ENCODE results near the gene FRMD1. TPM values are rescaled to one million over a fixed set of nuclear protein-coding genes. Genes with fewer than 3 reads are reported as not detected.

The FRMD1 gene
- total RNA-seq, 1 donor from 2014 or later = 7.6 TPM

- DNase-seq (ENCODE audit: low spot score) = peak; percentile 20
Observed at GRCh38 chr6:168030218-168030746, 48.7 kb downstream of the FRMD1 start.

- DNase-seq (ENCODE audit: low spot score) = peak; percentile 75
Observed at GRCh38 chr6:168029459-168030217, 49.4 kb downstream of the FRMD1 start.

- DNase-seq (ENCODE audit: low spot score) = peak; percentile 18
Observed at GRCh38 chr6:168028181-168028580, 50.8 kb downstream of the FRMD1 start.

GRCh38 chr6:168027521-168027920 is 51.5 kb downstream of the FRMD1 start:
- peak; percentile 12 for DNase-seq (ENCODE audit: low spot score)

GRCh38 chr6:168026925-168027324 is 52.1 kb downstream of the FRMD1 start:
- peak; percentile 72 for DNase-seq (ENCODE audit: low spot score)

GRCh38 chr6:168025831-168026710 is 52.9 kb downstream of the FRMD1 start:
- DNase-seq (ENCODE audit: low spot score) = peak; percentile 73

GRCh38 chr6:168024951-168025510 is 54.0 kb downstream of the FRMD1 start:
- DNase-seq (ENCODE audit: low spot score) = peak; percentile 74

- no peak for DNase-seq (ENCODE audit: low spot score)
Observed at GRCh38 chr6:168022488-168023321, 56.3 kb downstream of the FRMD1 start.

- DNase-seq (ENCODE audit: low spot score) = no peak
Observed at GRCh38 chr6:168021581-168021980, 57.4 kb downstream of the FRMD1 start.

- no peak for DNase-seq (ENCODE audit: low spot score)
Observed at GRCh38 chr6:168020242-168020641, 58.8 kb downstream of the FRMD1 start.

GRCh38 chr6:168018664-168019063 is 60.3 kb downstream of the FRMD1 start:
- DNase-seq (ENCODE audit: low spot score) = no peak

- DNase-seq (ENCODE audit: low spot score) = no peak
Observed at GRCh38 chr6:168017629-168018028, 61.4 kb downstream of the FRMD1 start.

- no peak for DNase-seq (ENCODE audit: low spot score)
Observed at GRCh38 chr6:168016721-168017525, 62.1 kb downstream of the FRMD1 start.

GRCh38 chr6:168016176-168016620 is 62.8 kb downstream of the FRMD1 start:
- no peak for DNase-seq (ENCODE audit: low spot score)

GRCh38 chr6:168015482-168016175 is 63.4 kb downstream of the FRMD1 start:
- DNase-seq (ENCODE audit: low spot score) = no peak

GRCh38 chr6:168015009-168015408 is 64.0 kb downstream of the FRMD1 start:
- DNase-seq (ENCODE audit: low spot score) = no peak

GRCh38 chr6:168014428-168014827 is 64.6 kb downstream of the FRMD1 start:
- no peak for DNase-seq (ENCODE audit: low spot score)

GRCh38 chr6:168013250-168013915 is 65.6 kb downstream of the FRMD1 start:
- DNase-seq (ENCODE audit: low spot score) = no peak
